Stimulated activated CD8-positive, alpha-beta memory T cell treated with anti-CD3 and anti-CD28 coated beads, Interleukin-12 subunit alpha, Interleukin-12 subunit beta, amount 100 ng/mL, for 1 hour (primary cell): Measurements from ENCODE around the gene JUN.

Source experiments
- DNase-seq: peaks from one replicate; pipeline ENCODE4 v3.0.0-alpha.2; 2020; ENCODE audit warnings: low read depth

JUN gene

GRCh38 chr1:58783090-58783992 lies 506 bp downstream of the JUN start:
- DNase-seq = peak; percentile 15

- DNase-seq = peak; percentile 10
Measured at GRCh38 chr1:58782178-58783089, 1.4 kb downstream of the JUN start.

GRCh38 chr1:58781541-58782177 lies 2.2 kb downstream of the JUN start:
- peak; percentile 24 for DNase-seq

GRCh38 chr1:58780836-58781452 lies 2.9 kb downstream of the JUN start:
- no peak for DNase-seq

DNA sequence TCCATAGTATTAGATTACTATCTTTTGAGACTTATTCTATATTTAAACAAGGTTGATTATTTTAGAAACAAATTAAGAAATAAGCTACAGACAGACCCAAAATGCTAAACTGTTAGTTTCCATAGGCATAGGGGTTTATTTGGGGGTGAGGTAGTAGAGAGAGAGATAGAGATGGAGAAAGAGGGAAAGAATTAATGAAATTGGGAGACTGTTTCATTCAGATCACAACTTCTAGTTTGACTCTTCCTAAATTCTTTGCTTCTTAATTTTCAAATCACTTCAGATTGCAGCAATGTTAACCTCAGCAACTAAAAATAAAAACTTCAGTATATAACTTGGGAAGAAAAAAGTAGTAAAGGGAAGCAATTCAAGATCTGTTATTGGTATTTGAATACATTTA lies 3.4 kb downstream of the JUN start:
- no peak for DNase-seq

DNA sequence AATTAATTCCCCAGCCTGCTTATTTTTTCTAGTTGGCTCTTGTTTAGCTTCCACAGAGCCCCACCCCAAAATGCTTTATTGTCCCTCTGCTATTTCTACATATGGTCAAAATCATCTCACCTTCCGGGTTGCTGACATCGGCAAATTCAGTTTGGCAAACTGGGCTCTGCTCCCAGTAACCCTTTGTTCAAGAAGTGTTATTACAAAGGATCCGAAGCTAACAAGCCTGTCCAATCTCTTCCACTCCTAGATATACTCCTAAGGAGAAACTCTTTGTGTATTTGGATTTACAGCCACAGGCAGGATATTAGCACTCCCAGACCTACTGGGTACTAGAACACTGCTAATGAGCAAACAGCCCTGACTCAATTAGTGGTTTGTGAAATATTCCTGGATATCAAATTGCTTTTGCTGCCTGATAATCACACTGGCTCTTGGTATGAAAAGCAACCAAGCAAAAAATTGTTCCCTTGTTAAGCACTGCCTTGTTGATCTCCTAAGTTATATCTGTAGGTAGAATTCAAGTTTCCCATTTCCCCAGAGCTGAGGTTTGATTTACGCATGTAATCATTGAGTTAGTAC lies 4.0 kb downstream of the JUN start:
- no peak for DNase-seq

GRCh38 chr1:58779059-58779754 lies 4.6 kb downstream of the JUN start:
- DNase-seq = no peak

GRCh38 chr1:58778385-58779000 lies 5.4 kb downstream of the JUN start:
- DNase-seq = no peak

DNA sequence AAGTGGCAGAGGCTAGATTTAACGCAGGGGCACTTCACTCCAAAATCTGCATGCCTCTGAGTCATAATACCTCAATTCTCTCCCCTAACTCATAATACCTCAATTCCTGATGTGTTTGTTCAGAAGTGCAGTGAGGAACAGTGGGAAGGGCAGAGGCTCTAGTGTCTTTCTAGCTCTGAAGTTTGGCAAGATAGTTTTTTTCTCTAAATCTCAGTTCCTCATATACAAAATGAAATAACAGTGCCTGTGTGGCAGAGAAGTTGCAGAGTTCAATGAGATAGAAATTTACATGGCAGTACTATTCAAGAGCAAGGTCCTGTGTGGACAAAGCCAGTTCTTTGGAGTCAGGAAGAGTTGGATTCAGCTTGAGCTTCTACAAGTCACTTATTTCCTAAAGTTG lies 9.8 kb downstream of the JUN start:
- no peak for DNase-seq

GRCh38 chr1:58773406-58773840 lies 10.4 kb downstream of the JUN start:
- no peak for DNase-seq

GRCh38 chr1:58769809-58770320 lies 14.0 kb downstream of the JUN start:
- DNase-seq = no peak

DNA sequence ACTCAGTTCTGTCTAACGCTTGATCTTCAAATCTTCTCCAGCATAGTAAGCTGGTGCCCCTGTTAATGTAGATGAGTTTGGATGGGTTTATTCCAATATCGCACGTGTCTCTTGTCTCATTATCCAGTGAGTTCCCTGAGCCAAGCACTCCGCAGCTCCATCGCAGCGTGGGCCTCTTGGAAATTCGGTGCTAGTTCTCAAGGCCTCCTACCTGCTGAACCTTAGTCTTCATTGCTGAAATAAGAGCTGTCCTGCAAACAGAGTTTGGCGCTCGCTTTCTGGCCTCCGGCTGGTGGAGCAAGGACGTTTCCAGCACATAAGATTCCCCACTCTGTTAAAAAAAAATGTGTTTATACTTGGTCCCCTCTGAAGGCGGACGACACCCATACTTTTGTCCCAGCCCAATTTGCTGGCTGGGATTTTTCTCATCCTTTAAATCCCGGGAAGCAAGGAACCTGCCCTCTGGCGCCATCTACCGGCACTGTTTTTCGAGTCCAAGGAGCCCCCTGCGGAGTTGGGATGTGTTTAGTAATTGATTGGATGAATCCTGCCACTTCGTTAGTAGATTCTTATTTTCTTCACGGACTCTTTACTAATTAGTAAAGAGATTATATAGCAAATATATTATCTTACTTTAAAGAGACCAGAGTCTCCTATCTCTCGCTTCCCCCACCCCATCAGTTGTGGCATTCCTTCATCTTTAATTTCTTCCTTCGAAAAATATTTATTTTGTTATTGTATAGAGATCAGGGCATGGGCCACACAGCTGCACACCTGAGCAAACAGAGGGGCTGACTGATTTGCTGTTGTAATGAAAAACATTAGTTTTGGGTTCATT lies 14.7 kb downstream of the JUN start:
- no peak for DNase-seq

DNA sequence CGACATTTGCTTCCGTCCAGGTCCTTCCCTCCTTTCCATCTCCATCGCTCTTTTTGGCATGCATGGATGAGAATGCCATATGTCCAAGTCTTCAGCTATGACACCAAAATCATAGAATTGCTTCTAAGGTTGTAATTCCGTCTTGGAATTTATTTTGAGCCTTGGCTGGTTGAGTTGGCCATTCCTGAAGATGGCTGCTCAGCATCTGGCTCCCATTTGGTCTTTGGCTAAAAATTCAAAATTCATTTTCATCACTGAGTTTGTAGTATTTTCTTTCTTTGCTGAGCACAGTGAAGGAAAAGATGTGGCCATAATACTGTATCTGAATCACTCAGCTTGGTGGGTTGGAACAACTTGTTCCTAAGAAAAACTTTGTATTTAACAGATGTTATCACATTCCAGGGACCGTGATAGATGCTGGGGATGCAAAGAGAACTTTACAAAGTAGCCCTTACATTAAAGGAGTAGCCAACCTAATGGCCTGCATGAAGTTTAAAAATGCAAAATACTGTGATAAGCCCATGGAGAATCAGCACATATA lies 15.6 kb downstream of the JUN start:
- DNase-seq = no peak

DNA sequence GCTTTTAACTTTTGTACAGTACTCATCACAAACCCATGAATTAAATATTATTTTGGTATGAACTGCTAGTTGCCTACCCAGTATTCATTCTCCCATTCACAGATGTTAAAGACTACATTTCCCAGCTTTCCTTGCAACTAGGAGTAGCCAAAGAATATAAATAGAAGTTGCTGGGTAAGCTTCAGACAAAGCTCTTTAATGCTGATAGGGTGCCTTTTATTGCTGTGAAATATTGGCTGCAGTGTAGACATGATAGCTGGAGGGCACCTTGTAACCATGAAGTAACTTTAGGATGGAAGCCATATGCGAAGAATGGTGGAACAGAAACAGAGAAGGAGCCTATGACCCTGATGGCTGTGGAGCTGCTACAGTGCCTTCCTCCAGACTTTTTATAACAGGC lies 16.7 kb downstream of the JUN start:
- DNase-seq = no peak

DNA sequence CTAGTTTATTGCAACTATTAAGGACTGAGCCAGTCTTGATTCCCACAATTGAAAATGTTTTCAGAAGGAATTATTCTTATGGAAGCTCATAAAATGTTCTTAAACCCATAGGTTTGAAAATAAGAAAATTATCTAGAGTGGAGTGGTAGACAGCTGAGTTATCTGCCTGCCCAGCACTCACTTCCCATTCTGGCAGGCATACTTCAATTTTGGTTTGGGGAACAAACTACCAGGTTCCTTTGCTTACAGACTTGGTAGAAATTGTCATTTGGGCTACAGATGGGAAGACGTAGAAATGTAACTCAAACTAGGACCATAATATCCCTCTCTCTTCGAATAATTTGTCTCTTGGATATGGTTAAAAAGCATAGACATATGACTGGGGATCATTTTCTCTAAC lies 18.4 kb downstream of the JUN start:
- DNase-seq = no peak

DNA sequence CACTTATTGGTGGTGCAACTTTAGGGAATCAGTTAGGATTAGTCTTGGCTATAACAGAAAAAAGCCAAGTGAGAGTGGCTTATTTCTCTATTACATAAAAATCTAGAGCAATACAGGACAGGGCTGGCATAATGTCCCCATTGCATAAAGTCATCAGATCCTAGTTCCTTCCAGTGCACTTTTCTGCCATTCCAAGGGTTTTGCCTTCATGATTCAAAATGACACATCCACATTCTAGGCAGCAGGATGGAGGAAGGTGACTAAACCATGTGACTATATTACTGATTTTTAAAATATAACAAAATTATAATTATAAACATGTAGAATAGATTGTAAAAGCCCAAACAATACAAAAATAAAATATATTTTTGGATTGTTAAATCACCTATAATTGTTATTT lies 18.8 kb downstream of the JUN start:
- DNase-seq = no peak

- DNase-seq = no peak
Measured at GRCh38 chr1:58764294-58764978, 19.4 kb downstream of the JUN start.

GRCh38 chr1:58763214-58763613 lies 20.6 kb downstream of the JUN start:
- no peak for DNase-seq

- DNase-seq = no peak
Measured at GRCh38 chr1:58762806-58763205, 21.0 kb downstream of the JUN start.
